Measurements from ENCODE around the gene TTC27.

The TTC27 gene

DNA sequence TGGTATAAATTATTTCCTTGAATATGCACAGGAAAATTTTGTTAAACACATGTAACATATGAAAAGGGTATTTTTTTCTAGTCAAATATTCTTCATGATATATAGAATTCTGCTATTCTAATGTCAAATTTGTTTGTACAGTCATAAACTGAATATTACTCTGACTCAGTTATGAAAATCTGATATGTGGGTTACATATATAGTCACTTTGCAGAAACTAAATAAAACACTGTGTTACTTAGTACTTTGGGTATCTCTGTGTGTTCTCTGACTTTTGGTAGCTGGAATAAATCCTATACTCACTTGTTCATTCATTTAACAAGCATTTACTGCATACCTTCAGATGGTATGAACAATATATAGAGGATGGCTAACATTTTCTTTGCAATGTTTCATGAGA, 159.4 kb downstream of the TTC27 start:
- in situ Hi-C loops (cut with HindIII; ENCODE audit: low pct_unique_long_range_greater_than_20kb, low sequenced_read_pairs) = no loop called here
- no peak for DNase-seq (ENCODE audit: low read depth in 1 of 2, low spot score in 1 of 2)
- TF ChIP-seq JUND (IDR thresholded peaks at IDR 0.05; ENCODE audit: low read depth) = no peak

DNA sequence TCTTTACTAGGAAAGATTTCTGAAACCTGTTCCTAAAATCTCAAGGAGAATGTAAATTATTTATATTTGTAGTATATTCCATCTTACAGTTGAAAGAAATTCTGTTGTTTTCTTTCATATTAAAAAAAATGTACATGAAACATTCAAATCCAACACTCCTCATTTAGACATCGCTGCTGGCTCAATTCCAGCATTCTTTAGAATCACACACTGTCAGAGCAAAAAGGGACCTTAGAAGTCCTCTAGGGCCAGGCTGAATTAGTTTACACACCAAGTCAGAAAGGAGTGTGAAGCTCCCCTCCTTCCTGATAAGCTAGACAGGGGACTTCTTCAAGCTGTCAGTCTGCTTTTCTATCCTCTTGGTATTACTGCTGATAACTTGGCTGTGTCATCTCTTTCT, 160.3 kb downstream of the TTC27 start:
- TF ChIP-seq JUND (IDR thresholded peaks at IDR 0.05; ENCODE audit: low read depth) = no peak
- in situ Hi-C loops (cut with HindIII; ENCODE audit: low pct_unique_long_range_greater_than_20kb, low sequenced_read_pairs) = no loop called here
- no peak for DNase-seq (ENCODE audit: low read depth in 1 of 2, low spot score in 1 of 2)

DNA sequence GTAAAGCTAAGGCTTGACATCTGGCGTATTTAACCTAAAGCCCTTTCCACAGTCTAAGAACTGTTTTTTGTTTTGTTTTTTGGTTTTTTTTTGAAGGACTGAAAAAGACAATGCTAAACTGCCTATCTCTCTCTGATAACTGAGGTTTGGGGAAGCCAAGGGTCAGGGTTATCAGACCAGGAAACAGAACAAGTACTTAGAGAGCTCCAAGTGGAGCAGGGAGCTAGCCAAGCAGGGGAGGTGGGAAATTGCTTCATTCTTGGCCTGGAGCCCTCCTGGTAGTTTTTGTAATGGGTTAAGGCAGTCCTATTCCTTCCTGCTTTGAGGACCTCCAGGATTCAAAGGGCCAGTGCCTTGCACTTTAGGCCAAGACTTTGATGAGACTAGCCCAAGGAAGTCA, 164.6 kb downstream of the TTC27 start:
- no peak for DNase-seq (ENCODE audit: low read depth in 1 of 2, low spot score in 1 of 2)
- no peak for TF ChIP-seq JUND (IDR thresholded peaks at IDR 0.05; ENCODE audit: low read depth)
- in situ Hi-C loops (cut with HindIII; ENCODE audit: low pct_unique_long_range_greater_than_20kb, low sequenced_read_pairs) = no loop called here

DNA sequence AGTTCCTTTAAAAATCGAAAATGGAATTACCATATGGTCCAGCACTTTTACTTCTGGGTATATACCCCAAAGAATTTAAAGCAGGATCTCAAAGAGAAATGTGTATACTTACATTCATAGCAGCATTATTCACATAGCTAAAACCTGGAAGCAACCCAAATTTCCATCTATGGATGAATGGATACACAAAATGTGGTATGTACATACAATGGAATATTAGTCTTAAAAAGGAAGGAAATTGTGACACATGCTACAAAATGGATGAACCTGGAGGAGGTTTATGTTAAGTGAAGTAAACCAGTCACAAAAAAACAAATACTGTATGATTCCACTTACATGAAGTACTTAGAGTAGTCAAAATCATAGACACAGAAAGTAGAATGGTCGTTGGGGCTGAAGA, 171.0 kb downstream of the TTC27 start:
- in situ Hi-C loops (cut with HindIII; ENCODE audit: low pct_unique_long_range_greater_than_20kb, low sequenced_read_pairs) = no loop called here
- TF ChIP-seq JUND (IDR thresholded peaks at IDR 0.05; ENCODE audit: low read depth) = no peak
- DNase-seq (ENCODE audit: low read depth in 1 of 2, low spot score in 1 of 2) = no peak

DNA sequence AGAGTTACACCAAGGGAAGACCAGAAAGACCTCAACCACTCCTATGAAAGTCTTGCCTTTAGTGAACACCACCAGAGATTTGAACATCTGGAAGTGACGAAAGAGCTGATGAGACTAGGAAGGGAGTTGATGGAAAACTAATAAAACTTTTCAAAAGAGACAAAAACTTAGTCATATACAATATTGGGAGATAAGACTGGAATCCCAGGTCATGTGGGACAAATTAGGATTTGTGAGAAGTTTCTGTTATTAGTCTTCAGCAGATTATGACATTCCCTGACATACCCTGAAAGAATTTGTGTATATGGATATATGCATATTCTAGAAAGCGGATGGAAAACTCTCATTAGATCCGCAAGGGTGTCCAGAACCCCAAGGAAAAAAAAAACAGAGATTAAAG, 173.9 kb downstream of the TTC27 start:
- TF ChIP-seq JUND (IDR thresholded peaks at IDR 0.05; ENCODE audit: low read depth) = no peak
- in situ Hi-C loops (cut with HindIII; ENCODE audit: low pct_unique_long_range_greater_than_20kb, low sequenced_read_pairs) = no loop called here
- DNase-seq (ENCODE audit: low read depth in 1 of 2, low spot score in 1 of 2) = no peak

DNA sequence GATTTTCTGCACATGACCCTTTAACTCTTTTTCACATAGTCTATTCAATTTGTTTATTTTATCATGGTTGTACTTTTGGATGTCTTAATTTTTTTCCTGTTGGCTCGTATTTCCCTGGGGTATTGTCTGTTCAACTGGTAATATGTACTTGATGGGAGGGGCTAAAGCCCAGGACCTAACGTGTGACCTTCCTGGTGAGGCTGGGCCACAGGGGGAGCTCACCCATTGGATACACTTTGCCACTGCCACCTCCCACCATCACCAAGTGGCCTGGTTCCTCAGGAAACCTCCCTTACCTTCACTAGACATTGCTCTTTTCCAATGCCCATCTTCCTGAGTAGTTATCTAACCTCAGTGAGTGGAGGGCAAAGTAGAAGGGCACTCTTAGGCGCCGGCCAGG, 175.0 kb downstream of the TTC27 start:
- no peak for DNase-seq (ENCODE audit: low read depth in 1 of 2, low spot score in 1 of 2)
- TF ChIP-seq JUND (IDR thresholded peaks at IDR 0.05; ENCODE audit: low read depth) = no peak
- in situ Hi-C loops (cut with HindIII; ENCODE audit: low pct_unique_long_range_greater_than_20kb, low sequenced_read_pairs) = no loop called here

DNA sequence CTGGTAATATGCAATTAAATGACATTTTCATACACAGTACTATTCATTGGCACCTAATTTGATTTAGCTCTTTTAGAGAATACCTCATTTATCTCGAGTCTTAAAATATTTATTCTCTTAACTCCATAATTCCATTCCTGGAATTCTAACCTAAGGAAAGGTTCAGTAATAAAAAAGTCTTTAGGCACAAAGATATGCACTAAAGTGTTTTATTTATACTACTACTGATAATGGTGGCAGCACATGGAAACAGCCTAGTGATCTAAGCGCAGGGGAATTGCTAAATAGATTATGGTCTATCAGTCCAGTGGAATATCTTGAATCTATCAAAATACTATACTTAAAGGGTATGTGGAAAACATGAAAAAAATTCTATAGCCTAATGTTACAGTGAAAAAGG, 176.4 kb downstream of the TTC27 start:
- DNase-seq (ENCODE audit: low read depth in 1 of 2, low spot score in 1 of 2) = no peak
- in situ Hi-C loops (cut with HindIII; ENCODE audit: low pct_unique_long_range_greater_than_20kb, low sequenced_read_pairs) = no loop called here
- TF ChIP-seq JUND (IDR thresholded peaks at IDR 0.05; ENCODE audit: low read depth) = no peak

DNA sequence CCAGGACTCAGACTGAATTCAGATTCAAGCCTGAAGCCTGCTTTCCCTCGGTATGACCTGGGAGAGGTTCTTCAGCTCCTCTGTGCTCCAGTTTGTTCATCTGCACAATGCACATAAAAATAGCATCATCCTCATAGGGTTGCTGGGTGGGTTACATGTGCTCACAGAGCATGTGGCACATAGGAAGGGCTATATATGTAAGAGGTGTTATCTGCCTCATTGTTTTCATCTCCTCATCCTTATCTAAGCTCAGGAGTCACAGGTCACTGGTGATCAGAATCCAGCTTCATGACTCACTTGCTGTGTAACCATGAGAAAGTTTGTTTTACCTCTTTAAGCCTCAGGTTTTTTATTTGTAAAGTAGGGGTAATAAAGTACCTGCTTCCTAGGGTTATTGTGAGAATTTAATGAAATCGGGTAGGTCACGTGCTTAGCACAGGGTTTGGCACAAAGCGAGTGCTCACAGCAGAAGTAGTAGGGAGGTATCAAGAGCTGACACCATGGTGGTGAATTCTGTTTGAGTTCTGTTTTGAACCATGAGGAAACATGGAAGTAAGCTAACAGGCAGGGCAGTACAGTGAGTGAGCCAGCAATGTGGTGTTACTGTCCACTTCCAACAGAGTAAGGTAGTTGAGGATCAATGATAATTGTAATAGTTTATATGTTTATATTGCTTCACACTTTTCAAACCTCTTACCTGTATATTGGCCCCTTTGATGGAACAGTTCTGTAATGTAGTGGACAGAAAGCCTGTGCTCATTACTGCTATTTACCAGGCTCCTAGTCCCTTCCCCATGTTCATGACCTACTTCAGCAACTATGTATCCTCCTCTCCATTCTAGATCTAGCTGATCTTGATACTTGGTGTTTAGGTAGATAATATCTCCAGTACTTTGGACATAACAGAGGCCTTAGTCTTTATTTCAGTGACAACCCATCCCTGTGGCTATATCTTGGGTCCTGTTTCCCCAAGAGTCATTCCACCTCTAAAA, 177.6 kb downstream of the TTC27 start:
- no peak for DNase-seq (ENCODE audit: low read depth in 1 of 2, low spot score in 1 of 2)
- TF ChIP-seq JUND (IDR thresholded peaks at IDR 0.05; ENCODE audit: low read depth) = no peak
- in situ Hi-C loops (cut with HindIII; ENCODE audit: low pct_unique_long_range_greater_than_20kb, low sequenced_read_pairs) = no loop called here

DNA sequence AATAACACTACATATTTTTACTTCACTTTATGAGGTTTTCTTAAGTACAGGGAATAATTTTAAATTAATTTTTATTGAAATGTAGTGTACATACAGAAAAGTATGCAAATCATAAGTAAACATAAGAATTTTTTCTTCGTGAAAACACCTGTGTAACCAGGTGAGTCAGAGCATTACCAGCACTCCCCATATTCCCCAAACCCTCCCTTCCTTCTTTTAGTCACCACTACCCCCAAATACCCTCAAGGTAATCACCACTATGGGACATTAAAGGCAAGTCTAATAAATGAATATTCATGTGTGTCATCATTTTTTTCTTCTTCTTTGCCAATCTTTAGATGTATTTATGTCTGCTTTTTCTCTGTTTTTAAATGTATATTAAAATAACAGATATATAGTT, 179.0 kb downstream of the TTC27 start:
- TF ChIP-seq JUND (IDR thresholded peaks at IDR 0.05; ENCODE audit: low read depth) = no peak
- DNase-seq (ENCODE audit: low read depth in 1 of 2, low spot score in 1 of 2) = no peak

DNA sequence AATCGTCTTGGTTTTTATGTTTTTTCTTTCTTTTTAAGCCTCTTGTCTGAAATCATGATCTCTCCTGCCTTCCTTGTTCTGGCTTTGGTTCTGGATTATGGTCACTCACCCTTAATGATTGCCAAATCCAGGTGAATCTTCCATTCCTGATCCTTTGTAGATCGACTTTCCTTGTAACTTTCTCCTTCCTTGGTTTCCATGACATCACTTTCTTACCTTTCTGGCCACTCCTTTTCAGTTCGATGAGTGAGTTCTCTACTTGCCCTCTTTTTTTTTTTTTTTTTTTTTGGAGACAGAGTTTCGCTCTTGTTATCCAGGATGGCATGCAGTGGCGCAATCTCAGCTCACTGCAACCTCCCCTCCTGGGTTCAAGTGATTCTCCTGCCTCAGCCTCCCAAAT, 179.8 kb downstream of the TTC27 start:
- in situ Hi-C loops (cut with HindIII; ENCODE audit: low pct_unique_long_range_greater_than_20kb, low sequenced_read_pairs) = no loop called here
- DNase-seq (ENCODE audit: low read depth in 1 of 2, low spot score in 1 of 2) = no peak
- no peak for TF ChIP-seq JUND (IDR thresholded peaks at IDR 0.05; ENCODE audit: low read depth)

More for the DNA sequence above, 179.0 kb downstream of the TTC27 start:
- in situ Hi-C loops (cut with HindIII; ENCODE audit: low pct_unique_long_range_greater_than_20kb, low sequenced_read_pairs) = no loop called here

DNA sequence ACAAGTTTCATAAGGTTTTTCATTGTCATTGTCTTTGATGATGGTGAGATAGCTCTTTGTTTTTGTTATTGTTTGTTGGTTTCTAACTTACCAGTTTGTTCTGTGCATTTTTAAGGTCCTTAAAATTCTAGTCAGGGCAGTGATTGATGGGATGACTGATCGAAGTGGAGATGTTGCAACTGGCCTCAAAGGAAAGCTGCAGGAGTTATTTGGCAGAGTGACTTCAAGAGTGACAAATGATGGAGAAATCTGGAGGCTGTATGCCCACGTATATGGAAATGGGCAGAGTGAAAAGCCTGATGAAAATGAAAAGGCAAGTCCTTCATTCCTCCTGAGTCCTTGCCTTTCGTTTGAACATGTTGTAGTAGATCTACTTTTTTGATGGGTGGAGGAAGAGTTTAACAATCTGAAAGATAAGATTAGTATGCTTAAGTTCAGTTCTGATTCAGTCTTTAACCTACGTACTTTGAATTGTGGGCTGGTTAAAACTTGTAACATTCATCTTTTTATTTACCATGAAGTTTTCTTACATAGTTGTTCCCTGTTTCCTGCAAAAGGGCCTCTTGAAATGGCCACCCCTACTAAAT, 183.2 kb downstream of the TTC27 start:
- in situ Hi-C loops (cut with HindIII; ENCODE audit: low pct_unique_long_range_greater_than_20kb, low sequenced_read_pairs) = no loop called here
- TF ChIP-seq JUND (IDR thresholded peaks at IDR 0.05; ENCODE audit: low read depth) = no peak

DNA sequence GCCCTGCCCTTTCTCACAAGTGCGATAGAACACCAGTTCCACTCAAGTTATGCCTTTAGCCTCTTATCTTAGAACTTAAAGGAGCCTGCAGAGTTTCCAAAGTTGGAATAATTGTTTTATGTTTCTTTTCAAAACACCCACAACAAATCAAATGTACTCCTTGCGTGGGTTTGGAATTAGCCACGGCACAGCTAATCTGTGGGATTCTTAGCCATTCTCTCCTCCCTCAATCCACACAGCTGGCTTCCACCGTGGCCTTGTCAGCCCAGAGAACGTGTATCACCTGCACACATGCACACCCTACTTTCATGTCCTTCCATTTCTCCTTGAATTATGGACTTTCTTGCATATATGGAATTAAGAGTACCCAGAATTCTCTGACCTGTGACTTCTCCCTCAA, 183.8 kb downstream of the TTC27 start:
- in situ Hi-C loops (cut with HindIII; ENCODE audit: low pct_unique_long_range_greater_than_20kb, low sequenced_read_pairs) = no loop called here
- no peak for DNase-seq (ENCODE audit: low read depth in 1 of 2, low spot score in 1 of 2)
- no peak for TF ChIP-seq JUND (IDR thresholded peaks at IDR 0.05; ENCODE audit: low read depth)

More for the DNA sequence above, 183.2 kb downstream of the TTC27 start:
- DNase-seq (ENCODE audit: low read depth in 1 of 2, low spot score in 1 of 2) = no peak

DNA sequence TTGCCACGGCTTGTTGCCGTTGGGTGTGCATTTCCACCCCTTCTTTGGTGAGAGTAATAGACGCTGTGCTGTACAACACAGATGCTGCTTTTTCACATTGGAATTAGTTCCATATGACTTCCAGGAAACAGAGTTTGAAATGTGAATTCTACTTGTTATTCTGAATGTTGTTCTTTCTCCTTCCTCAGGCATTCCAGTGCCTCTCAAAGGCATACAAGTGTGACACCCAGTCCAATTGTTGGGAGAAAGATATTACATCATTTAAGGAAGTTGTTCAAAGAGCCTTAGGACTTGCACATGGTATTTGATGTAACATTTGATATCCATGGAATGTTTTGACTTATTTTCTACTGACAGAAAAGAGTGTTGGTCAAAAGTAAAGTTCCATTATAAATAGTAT, 184.5 kb downstream of the TTC27 start:
- in situ Hi-C loops (cut with HindIII; ENCODE audit: low pct_unique_long_range_greater_than_20kb, low sequenced_read_pairs) = no loop called here
- DNase-seq (ENCODE audit: low read depth in 1 of 2, low spot score in 1 of 2) = peak; percentile 39 to 72
- TF ChIP-seq JUND (IDR thresholded peaks at IDR 0.05; ENCODE audit: low read depth) = peak; percentile 26; the same call in 1 of the 2 replicates
